Measurements from ENCODE around the gene CCDC87.
"Not testable (repeated sequence)": the region's sequence is repeated elsewhere in the genome, so short reads cannot be mapped to it uniquely, and the experiment has no call there.

CCDC87 gene

DNA sequence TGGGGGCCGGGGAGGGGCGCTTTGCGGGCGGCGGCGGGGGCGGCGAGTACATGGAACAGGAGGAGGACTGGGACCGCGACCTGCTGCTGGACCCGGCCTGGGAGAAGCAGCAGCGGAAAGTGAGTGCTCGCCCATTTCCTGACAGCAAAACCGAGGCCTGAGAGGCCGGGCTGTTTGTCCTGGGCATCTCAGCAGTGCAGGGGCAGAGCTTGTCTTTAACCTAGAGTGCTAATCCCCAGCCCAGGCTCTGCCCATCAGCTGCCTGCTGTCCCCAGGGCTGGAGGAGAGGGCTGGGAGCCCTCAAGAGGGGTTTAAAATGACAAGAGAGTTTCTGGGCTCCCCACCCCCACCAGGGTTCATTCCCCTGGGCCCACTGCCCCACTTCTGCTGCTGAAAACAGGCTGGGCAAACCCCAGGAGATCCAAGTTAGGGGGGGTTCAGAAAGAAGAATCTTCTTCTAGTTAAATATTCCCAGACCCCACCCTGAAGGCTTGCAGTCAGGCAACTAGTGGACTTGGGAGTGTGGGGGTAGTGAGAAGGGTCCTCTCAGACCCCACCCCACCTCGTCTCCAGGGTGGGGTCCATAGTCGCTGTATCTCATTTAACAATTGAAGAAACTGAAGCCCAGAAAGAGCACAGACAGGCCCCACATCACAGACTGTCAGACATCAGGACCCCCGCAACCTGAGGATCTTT, 45.7 kb downstream of the CCDC87 start:
- TF ChIP-seq, protein P1, sequence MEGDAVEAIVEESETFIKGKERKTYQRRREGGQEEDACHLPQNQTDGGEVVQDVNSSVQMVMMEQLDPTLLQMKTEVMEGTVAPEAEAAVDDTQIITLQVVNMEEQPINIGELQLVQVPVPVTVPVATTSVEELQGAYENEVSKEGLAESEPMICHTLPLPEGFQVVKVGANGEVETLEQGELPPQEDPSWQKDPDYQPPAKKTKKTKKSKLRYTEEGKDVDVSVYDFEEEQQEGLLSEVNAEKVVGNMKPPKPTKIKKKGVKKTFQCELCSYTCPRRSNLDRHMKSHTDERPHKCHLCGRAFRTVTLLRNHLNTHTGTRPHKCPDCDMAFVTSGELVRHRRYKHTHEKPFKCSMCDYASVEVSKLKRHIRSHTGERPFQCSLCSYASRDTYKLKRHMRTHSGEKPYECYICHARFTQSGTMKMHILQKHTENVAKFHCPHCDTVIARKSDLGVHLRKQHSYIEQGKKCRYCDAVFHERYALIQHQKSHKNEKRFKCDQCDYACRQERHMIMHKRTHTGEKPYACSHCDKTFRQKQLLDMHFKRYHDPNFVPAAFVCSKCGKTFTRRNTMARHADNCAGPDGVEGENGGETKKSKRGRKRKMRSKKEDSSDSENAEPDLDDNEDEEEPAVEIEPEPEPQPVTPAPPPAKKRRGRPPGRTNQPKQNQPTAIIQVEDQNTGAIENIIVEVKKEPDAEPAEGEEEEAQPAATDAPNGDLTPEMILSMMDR (IDR thresholded peaks at IDR 0.05; ENCODE audit: borderline replicate concordance, control extremely low read depth, extremely low read depth, insufficient read depth, missing control alignments), result no peak
- in situ Hi-C loops (cut with MboI; ENCODE audit: low sequenced_read_pairs, unreplicated experiment), result no loop called here
- no peak for DNase-seq (ENCODE audit: low spot score)

DNA sequence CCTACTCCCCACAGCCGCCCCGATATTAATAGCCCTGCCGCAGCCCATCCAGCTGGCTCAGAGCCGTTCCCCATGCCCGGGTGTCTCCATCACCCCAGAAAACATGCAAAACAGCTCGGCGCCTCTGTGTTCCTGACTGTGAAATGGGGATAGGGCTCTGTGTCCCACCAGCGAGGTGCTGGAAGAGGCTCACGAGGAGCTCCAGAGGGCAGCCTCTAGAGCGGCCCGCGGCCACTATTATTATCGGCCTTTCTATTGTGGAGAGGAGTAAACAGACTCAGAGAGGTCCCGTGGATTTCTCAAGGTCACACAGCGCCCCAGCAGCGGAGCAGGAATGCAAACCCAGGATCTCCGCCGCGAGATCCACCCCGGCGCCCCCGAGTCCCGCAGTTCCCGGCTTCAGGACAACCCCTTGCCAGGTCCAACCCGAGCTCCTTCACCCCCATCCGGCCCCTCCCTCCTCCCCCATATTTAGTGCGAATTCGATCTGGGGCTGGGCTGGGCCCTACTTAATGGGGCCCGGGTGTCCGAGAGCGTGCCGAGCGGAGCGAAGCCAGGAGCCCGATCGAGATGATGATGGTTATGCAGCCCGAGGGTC, 46.4 kb downstream of the CCDC87 start, which contains the start of gene ACTN3:
ACTN3 (plus strand) TSS at position 536 of the 598 bp plus-strand sequence; CDS start at position 571, 35 bp downstream.
- in situ Hi-C loops (cut with MboI; ENCODE audit: low sequenced_read_pairs, unreplicated experiment), result no loop called here
- DNase-seq (ENCODE audit: low spot score), result peak; percentile 67
- TF ChIP-seq, protein P1 (IDR thresholded peaks at IDR 0.05; ENCODE audit: borderline replicate concordance, control extremely low read depth, extremely low read depth, insufficient read depth, missing control alignments), result no peak

DNA sequence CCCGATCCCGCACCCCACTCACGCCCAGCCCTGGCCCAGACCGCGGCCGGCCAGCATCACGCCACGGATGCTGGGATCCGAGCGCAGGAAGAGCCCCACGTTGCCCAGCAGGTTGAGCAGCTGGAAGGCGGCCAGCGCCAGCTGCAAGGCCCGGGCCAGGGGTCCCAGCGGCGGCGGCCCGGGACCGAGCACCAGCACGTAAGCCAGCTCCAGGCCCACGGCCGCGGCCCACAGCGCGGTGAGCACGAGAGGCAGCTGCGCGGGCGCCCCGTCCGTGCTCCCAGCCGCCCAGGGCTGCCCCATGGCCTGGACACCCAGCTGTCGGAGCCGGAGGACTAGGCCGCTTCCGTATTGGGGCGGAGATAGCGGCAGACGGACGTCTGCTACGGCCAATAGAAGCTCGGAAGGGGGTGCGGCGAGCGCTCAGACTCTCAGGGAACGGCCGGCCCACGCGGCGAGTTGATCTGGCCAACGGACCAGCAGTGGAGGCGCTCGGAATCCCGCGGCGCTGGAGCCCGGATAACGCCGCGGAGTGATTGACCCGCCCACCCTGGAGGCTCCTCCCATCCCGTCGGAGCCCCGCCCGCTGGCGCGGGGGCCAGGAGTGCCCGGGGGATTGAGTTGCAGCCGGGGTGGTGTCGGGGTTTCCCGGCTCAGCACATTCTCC, 47.0 kb downstream of the CCDC87 start, which contains the start of gene ZDHHC24:
ZDHHC24 (minus strand) TSS at position 348 of the 667 bp plus-strand sequence; CDS start at position 303, 45 bp downstream.
- TF ChIP-seq, protein P1 (IDR thresholded peaks at IDR 0.05; ENCODE audit: borderline replicate concordance, control extremely low read depth, extremely low read depth, insufficient read depth, missing control alignments), result no peak
- peak; percentile 99 for DNase-seq (ENCODE audit: low spot score)
- in situ Hi-C loops (cut with MboI; ENCODE audit: low sequenced_read_pairs, unreplicated experiment), result no loop called here

DNA sequence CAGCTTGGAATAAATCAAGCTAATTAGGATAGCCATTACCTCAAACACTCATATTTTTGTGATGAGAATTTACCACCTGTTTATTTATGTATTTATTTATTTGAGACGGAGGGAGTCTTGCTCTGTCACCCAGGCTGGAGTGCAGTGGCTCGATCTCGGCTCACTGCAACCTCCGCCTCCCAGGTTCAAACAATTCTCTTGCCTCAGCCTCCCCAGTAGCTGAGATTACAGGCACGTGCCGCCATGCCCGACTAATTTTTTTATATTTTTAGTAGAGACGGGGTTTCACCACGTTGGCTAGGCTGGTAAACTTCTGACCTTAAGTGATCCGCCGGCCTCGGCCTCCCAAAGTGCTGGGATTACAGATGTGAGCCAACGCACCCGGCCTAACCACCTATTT, 47.9 kb downstream of the CCDC87 start:
- in situ Hi-C loops (cut with MboI; ENCODE audit: low sequenced_read_pairs, unreplicated experiment); DNase-seq (ENCODE audit: low spot score): not testable (repeated sequence)

DNA sequence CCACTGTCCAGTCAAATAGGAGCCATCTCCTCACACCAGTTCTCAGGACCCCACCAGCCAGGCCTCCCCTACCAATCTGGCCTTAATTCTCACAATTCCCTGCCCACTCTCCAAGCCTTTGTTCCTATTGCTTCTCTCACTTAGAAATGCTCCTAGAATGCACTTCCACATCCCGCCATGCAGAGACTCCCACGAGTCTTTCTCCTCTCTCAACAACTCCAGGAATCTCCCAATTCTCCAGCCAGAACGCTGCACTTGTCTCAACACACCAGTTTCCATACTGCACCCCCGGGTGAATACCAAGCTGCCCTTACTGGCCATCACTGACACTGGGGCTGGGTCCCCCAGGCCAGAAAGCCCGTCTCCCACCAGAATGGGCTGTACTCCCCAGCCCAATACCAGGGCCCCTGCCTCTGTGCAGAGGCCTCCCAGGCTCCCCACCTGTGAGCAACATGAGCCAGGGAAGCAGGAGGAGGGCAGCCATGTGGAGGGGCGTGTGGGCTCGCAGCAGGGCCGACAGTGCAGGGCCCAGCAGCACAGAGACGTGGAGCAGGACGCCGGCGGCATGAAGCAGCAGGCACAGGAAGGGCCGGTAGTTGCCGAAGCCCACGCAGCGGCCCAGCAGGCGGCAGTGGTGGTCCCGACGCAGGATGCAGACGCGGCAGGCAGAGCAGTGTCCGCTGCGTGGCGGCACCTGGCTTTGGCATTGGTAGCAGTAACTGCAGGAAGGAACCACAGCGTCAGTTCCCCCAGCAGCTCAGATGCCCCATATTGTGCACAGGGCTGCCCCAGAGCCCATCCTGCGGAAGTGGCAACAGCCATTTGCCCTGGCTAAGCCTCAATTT, 49.4 kb downstream of the CCDC87 start:
- TF ChIP-seq, protein P1 (IDR thresholded peaks at IDR 0.05; ENCODE audit: borderline replicate concordance, control extremely low read depth, extremely low read depth, insufficient read depth, missing control alignments), result peak; percentile 64
- DNase-seq (ENCODE audit: low spot score), result peak; percentile 76
- in situ Hi-C loops (cut with MboI; ENCODE audit: low sequenced_read_pairs, unreplicated experiment), result no loop called here

DNA sequence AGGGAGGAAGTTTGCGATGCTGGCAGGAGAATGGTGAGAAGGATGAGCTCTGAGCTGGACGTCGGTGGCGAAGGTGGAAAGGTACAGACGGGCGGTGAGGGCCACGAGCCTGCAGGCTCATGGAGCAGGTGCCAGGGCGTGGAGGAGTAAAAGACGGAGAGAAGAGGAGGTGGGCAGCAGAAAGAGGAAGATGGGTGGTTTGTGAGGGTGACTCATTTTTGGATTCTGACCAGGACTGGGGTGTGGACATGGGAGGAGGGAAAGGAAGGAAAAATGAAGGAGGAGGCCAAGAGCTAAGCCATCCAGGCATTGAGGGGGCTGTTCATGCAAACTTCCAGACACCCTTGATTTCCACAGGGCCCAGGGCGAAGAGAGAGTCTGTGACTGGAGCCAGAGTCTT, 50.5 kb downstream of the CCDC87 start:
- in situ Hi-C loops (cut with MboI; ENCODE audit: low sequenced_read_pairs, unreplicated experiment), result no loop called here
- DNase-seq (ENCODE audit: low spot score), result no peak
- TF ChIP-seq, protein P1 (IDR thresholded peaks at IDR 0.05; ENCODE audit: borderline replicate concordance, control extremely low read depth, extremely low read depth, insufficient read depth, missing control alignments), result no peak

All from GM13976 (cell line).